IgD-negative memory B cell (primary cell): ENCODE data around the gene FOXC2. TPM values are rescaled to one million over a fixed set of nuclear protein-coding genes. Genes with fewer than 3 reads are reported as not detected.

Experiments
- H3K27ac Mint-ChIP-seq, 3 donors: one replicate each; pipeline ENCODE4 v1.8.0; 2020 to 2022; ENCODE audit warnings: mild to moderate bottlenecking in 3 of 3, mixed read lengths in 3 of 3, moderate library complexity in 1 of 3
- H3K27me3 Mint-ChIP-seq: one replicate; pipeline ENCODE4 v1.8.0; 2021; ENCODE audit warnings: mixed read lengths
- H3K36me3 Mint-ChIP-seq: one replicate; pipeline ENCODE4 v1.8.0; 2020; ENCODE audit warnings: mild to moderate bottlenecking, mixed read lengths
- H3K4me1 Mint-ChIP-seq, 3 donors: one replicate each; pipeline ENCODE4 v1.8.0; 2020 to 2022; ENCODE audit warnings: mixed read lengths in 3 of 3, mild to moderate bottlenecking in 1 of 3
- H3K4me3 Mint-ChIP-seq, 4 donors: one replicate each; pipeline ENCODE4 v1.8.0; 2020 to 2022; ENCODE audit warnings: mild to moderate bottlenecking in 4 of 4, mixed read lengths in 4 of 4, moderate library complexity in 3 of 4
- H3K9me3 Mint-ChIP-seq, 3 donors: one replicate each; pipeline ENCODE4 v1.8.0; 2020 to 2021; ENCODE audit warnings: mixed read lengths in 3 of 3, mild to moderate bottlenecking in 1 of 3
- polyA plus RNA-seq: library from polyadenylated mRNA; unstranded; fragments of 300-500 nt; fragmentation: Illumina TruSeq; gene quantifications from one replicate; pipeline ENCODE4 v1.2.3, GENCODE V29; 2021

FOXC2 gene
- polyA plus RNA-seq, 1 donor from 2014 or later: not detected

GRCh38 chr16:86610779-86611524 is 44.3 kb downstream of the FOXC2 start:
- peaks cover 3% of the 10 kb centered on the region for H3K27me3 Mint-ChIP-seq
- peaks cover 0 to 2% (median 0%) of the 10 kb centered on the region in 3 donors for H3K4me1 Mint-ChIP-seq
- peaks cover 1% of the 10 kb centered on the region for H3K36me3 Mint-ChIP-seq
- H3K4me3 Mint-ChIP-seq: no peak overlapping the region
- H3K9me3 Mint-ChIP-seq: peaks cover 0 to 4% (median 2%) of the 10 kb centered on the region in 3 donors
- H3K27ac Mint-ChIP-seq: no peak overlapping the region

DNA sequence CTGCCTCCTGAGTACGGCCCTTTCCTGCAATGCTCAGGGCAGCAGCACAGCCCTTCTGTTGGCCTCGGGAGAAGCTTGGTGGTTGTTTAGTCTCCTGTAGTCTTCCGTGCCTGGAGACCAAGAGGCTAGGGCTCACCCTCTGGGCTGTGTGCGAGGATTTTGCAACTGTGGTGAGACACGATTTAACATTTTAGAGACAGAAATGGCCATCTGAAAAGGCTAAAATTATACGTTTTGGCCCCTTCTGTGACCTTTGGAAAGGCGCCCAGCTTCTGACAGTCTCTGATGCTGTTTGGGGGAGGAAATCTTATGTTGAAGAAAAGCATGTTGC is 44.9 kb downstream of the FOXC2 start:
- peaks cover under 1% of the 10 kb centered on the region for H3K36me3 Mint-ChIP-seq

GRCh38 chr16:86611941-86612340 is 45.3 kb downstream of the FOXC2 start:
- Mint-ChIP-seq H3K4me3 (no peak overlapping the region), H3K9me3 (no peaks in the 10 kb centered on the region), H3K4me1 (peaks cover 0 to 2% (median 0%) of the 10 kb centered on the region in 3 donors), H3K27ac (no peak overlapping the region), H3K36me3 (no peaks in the 10 kb centered on the region), H3K27me3 (peaks cover 3% of the 10 kb centered on the region)

More for the DNA sequence above, 44.9 kb downstream of the FOXC2 start:
- Mint-ChIP-seq H3K4me1 (peaks cover 0 to 2% (median 0%) of the 10 kb centered on the region in 3 donors), H3K4me3 (no peak overlapping the region), H3K27me3 (peaks cover 3% of the 10 kb centered on the region), H3K9me3 (peaks cover 0 to 4% (median 2%) of the 10 kb centered on the region in 3 donors), H3K27ac (no peak overlapping the region)

DNA sequence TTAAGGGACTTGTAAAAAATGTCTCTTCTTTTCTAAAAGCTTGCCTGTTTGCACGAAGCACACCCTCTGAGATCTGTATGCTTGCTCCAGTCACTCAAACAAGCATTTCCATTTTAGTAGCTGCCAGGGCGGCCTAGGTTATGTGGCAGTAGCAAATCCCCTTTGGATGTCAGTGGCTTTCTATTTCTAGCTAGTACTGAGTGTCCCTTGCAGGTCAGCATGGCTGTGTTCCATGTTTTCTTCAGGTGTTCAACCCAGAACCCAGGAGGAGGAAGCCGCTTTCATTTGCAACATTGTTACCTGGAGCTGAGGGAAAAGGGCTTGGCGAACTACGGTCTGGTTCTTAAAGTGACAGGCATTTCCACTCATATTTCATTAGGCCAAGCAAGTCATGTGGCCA is 48.1 kb downstream of the FOXC2 start:
- no peak overlapping the region for H3K27ac Mint-ChIP-seq
- H3K9me3 Mint-ChIP-seq: no peaks in the 10 kb centered on the region
- H3K4me3 Mint-ChIP-seq: no peak overlapping the region
- no peaks in the 10 kb centered on the region for H3K36me3 Mint-ChIP-seq
- peaks cover 0 to 2% (median 0%) of the 10 kb centered on the region in 3 donors for H3K4me1 Mint-ChIP-seq
- H3K27me3 Mint-ChIP-seq: no peaks in the 10 kb centered on the region

- Mint-ChIP-seq H3K4me1 (peaks cover 0 to 2% (median 0%) of the 10 kb centered on the region in 3 donors), H3K27ac (no peak overlapping the region), H3K9me3 (peaks cover 0 to 3% (median 0%) of the 10 kb centered on the region in 3 donors), H3K27me3 (no peaks in the 10 kb centered on the region), H3K36me3 (no peaks in the 10 kb centered on the region), H3K4me3 (no peak overlapping the region)
These were observed 50.3 kb downstream of the FOXC2 start for GRCh38 chr16:86616906-86617305.

DNA sequence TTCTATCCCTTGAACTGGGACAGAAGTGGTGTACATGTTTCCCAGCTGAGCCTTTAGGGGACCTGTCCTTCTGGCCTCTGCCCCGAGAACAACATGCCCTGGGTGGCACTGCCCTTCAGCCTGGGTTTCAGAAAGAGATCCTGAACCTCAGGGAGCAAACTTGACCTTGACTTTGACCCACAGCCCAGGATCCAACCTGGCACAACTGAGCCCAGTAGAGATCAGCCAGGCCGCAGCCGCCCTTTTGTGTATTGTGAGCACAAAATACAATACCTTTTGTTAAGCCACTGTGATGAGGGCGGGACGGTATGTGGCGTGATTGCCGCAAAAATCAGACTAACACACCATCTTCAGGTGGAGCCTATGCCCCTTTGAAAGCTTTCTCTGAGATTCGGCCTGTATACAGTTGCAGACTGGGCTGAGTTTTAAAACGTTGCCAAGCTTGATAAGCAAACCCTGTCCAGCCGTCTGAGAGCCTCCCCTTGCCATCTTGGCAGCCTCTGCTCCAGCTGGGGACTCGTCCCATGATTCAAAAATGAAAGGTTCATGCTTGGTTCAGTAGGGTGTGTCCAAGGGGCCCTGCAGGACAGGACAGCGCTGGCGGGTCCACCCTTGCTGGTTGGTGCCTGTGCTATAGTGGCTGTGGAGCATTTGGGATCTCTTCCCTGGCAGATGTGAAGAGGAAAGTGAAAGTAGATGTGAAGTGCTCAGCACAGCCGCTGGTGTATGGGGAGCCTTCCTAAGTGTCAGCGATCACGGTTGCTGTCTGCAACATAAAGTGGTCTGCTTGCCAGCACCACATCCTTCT is 52.0 kb downstream of the FOXC2 start:
- H3K27ac Mint-ChIP-seq: no peak overlapping the region
- H3K27me3 Mint-ChIP-seq: peaks cover 2% of the 10 kb centered on the region

More for the DNA sequence above, 52.0 kb downstream of the FOXC2 start:
- Mint-ChIP-seq H3K9me3 (peaks cover 0 to 6% (median 0%) of the 10 kb centered on the region in 3 donors), H3K4me1 (peaks cover 0 to 2% (median 0%) of the 10 kb centered on the region in 3 donors), H3K36me3 (no peaks in the 10 kb centered on the region), H3K4me3 (peak overlapping the region in 1 of 4 donors; percentile 68)

Other genes starting within 250 kb of the FOXC2 start
- gene FOXF1, start 56.3 kb upstream of the FOXC2 start, polyA plus RNA-seq: not detected
- gene MTHFSD, start 11.6 kb upstream of the FOXC2 start, polyA plus RNA-seq: 19.1 TPM
- gene FOXL1, start 11.7 kb downstream of the FOXC2 start, polyA plus RNA-seq: not detected